ENCODE results near the gene SETDB1.

DNA sequence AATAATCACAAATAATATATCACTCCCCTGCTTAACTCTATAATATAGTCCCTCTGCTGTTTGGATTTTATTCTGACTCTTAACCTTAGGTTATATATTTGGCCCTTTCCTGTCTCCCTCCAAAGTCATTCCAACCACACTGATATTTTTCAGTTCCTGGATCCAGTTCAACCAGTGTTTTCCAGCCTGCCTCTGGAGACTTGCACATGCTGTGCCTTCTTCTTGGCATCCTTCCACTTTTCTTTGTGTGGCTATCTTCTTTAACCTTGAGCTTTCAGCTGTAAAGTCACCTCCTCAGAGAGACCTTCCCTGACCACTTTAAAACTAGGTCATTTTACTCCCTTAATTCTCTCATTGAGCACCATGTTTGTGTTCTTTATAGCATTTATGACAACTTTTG lies 29.1 kb downstream of the SETDB1 start:
- TF ChIP-seq, protein P1, sequence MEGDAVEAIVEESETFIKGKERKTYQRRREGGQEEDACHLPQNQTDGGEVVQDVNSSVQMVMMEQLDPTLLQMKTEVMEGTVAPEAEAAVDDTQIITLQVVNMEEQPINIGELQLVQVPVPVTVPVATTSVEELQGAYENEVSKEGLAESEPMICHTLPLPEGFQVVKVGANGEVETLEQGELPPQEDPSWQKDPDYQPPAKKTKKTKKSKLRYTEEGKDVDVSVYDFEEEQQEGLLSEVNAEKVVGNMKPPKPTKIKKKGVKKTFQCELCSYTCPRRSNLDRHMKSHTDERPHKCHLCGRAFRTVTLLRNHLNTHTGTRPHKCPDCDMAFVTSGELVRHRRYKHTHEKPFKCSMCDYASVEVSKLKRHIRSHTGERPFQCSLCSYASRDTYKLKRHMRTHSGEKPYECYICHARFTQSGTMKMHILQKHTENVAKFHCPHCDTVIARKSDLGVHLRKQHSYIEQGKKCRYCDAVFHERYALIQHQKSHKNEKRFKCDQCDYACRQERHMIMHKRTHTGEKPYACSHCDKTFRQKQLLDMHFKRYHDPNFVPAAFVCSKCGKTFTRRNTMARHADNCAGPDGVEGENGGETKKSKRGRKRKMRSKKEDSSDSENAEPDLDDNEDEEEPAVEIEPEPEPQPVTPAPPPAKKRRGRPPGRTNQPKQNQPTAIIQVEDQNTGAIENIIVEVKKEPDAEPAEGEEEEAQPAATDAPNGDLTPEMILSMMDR (IDR thresholded peaks at IDR 0.05): no peak
- no peak for TF ChIP-seq POLR2A (IDR thresholded peaks at IDR 0.05)
